DMS79 treated with DMSO at 0.1 percent for 48 hours (cell line): ENCODE results near the gene CCL25.

Experiments
- DNase-seq: peaks from one replicate; lab custom pipeline; 2025; lab: John Stamatoyannopoulos, UW

The CCL25 gene

GRCh38 chr19:8045872-8046568 is 6.5 kb upstream of the CCL25 start:
- DNase-seq: no peak

- DNase-seq: no peak
Observed at GRCh38 chr19:8046569-8047165, 5.9 kb upstream of the CCL25 start.

GRCh38 chr19:8050274-8051096 is 2.1 kb upstream of the CCL25 start:
- DNase-seq: peak; percentile 5

GRCh38 chr19:8054169-8054568 is 1.6 kb downstream of the CCL25 start:
- DNase-seq: no peak

GRCh38 chr19:8056533-8056932 is 4.0 kb downstream of the CCL25 start:
- no peak for DNase-seq

- DNase-seq: no peak
Observed at GRCh38 chr19:8057545-8058270, 5.1 kb downstream of the CCL25 start.

- DNase-seq: no peak
Observed at GRCh38 chr19:8064911-8065874, 12.6 kb downstream of the CCL25 start.

GRCh38 chr19:8065875-8066261 is 13.3 kb downstream of the CCL25 start:
- no peak for DNase-seq

GRCh38 chr19:8069096-8069973 is 16.8 kb downstream of the CCL25 start:
- DNase-seq: no peak

GRCh38 chr19:8071912-8072311 is 19.4 kb downstream of the CCL25 start:
- DNase-seq: no peak

GRCh38 chr19:8074501-8074900 is 21.9 kb downstream of the CCL25 start:
- no peak for DNase-seq

- DNase-seq: no peak
Observed at GRCh38 chr19:8075158-8076074, 22.9 kb downstream of the CCL25 start.

- DNase-seq: no peak
Observed at GRCh38 chr19:8079988-8080387, 27.4 kb downstream of the CCL25 start.

GRCh38 chr19:8080832-8081231 is 28.3 kb downstream of the CCL25 start:
- no peak for DNase-seq

GRCh38 chr19:8081569-8082550 is 29.3 kb downstream of the CCL25 start:
- DNase-seq: no peak

GRCh38 chr19:8083141-8083540 is 30.6 kb downstream of the CCL25 start:
- DNase-seq: no peak

- DNase-seq: no peak
Observed at GRCh38 chr19:8084152-8084551, 31.6 kb downstream of the CCL25 start.
